NK-92 (cell line): Measurements from ENCODE around the gene C8B.

Source experiments
- DNase-seq: peaks from one replicate; lab custom pipeline; 2025; ENCODE audit not compliant: unreplicated experiment; lab: John Stamatoyannopoulos, UW

The C8B gene

DNA sequence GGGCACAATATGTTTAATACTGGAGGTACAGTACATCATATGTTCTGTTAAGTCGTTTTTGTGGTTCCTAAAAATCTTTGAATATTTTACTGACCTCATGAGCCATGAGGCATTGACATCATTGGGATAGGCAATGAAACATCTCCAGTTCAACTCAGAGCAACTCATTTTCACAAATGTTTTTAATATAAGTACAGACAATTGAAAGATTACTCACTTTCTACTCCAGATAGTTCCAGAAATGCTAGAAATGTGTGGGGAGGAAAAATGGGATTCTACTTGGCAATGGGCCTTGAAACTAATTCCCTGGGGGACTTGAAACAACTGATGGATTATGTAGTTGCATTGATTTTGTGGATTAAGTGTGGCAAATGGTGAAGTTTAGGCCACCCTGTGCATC is 7.2 kb upstream of the C8B start:
- no peak for DNase-seq

DNA sequence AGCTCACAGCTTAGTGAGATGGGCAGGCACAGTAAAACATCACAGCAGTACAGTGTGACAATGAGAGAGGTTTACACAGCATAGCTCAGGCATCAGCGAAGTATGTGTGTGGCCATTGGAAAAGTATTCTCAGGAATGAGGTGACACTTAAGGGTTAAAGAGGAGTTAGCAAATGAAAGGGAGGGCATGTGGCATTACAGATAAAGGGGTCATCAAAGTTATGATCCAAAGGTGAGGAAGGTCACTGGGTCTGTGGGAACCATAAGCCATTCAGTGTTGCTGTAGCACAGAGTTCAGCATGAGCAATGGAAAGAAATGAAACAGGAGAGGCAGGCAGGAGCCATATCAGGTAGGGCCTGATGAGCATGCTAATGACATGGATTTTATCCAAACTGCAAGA is 4.5 kb upstream of the C8B start:
- DNase-seq = no peak

DNA sequence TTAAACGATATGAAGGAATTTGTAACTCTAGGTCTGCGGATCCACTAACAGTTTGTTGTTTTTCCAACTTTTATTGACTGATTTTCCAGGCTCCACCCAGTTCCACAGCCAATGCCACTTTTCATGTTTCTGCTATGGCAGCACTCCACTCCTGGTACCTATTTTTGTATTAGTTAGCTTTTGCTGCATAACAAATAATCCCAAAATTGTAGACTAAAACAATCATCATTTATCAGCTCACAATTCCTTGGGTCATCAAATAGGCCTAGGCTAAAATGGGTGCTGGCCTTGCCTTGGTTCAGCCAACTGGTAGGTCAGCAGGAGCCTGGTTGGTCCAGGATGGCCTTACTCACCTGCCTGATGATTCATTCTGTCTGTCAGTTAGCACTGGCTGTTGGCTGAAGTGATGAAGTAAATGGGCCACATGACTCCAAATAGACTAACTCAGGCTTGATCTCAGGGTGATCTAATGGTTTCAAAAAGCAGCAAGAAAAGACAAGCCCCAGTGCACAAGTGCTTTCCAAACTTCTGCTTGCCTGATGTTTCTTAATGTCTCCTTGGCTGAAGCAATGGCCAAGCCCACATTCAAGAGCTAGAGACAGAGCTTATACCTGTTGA is 3.2 kb upstream of the C8B start:
- no peak for DNase-seq

DNA sequence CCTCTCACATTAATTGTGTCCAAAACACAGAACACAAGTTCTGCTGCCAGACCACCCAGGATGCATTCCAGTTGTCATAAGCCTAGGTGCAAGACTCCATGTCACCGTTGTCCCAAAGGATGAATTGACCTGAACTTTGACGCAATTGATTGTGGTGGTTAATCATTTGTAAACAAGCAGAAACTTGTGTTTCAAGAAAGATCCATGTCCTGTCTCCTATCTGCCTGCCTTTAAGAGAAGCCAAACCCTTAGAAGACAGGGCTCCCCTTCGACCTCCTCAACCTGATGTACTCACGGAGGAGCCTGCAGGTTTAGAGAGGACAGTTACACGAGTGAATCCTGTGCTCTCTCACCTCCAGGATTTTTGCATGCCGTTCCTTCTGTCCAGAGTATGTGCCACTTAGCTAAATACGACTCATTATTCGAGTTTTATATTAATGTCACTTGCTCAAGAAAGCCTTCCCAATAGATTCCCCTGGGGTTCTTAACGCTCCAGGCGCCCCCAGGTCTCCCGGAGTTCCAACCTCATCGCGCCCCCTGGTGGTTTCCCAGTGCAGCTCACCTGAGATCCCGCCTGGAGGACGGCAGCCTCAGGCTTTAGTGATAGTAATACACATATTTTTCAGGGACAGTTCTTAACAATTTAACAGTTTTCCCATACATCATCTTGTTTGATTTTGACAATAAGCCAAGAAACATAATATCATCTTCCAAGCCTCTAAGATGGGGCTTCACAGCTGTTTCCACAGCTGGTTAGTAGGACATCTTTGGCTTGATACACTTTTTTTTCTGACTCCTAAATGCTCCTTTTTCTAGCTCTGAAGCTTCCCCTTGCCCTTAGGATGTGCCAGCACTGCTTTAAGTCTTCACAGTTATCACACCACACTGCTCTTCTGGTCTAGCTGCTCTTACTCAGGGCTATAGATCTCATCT is 2.4 kb upstream of the C8B start:
- no peak for DNase-seq

DNA sequence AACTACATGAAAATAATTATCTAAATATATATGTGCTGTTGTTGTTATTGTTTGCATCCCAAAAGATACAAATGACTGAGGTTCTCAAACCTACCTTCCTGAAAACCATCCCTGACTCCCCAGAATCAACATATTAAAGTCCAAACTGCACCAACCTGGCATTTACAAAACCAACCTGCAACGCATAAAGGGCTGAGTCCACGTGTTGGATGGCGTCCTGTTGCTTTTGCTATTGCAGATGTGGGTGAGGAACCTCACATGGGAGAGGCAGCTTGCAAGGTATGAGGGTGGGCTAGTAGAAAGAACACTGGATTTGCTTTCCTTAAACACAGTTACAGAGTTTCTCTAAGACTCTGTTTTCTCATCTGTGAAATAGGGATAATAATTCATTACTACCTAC is 1.5 kb upstream of the C8B start:
- DNase-seq = no peak

DNA sequence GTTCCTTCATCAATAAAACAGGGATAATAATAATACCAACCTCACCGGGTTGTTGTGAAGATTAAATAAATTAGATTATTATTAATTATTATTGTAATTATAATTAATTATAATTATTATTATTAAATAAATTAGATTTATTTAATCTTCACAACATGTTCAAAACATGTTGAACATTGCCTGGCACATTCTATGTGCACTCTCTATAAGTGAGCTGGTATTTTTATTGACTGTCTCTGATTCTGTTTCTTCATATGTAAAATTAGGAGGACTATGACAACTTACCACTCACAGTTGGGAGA is 834 bp upstream of the C8B start:
- no peak for DNase-seq

DNA sequence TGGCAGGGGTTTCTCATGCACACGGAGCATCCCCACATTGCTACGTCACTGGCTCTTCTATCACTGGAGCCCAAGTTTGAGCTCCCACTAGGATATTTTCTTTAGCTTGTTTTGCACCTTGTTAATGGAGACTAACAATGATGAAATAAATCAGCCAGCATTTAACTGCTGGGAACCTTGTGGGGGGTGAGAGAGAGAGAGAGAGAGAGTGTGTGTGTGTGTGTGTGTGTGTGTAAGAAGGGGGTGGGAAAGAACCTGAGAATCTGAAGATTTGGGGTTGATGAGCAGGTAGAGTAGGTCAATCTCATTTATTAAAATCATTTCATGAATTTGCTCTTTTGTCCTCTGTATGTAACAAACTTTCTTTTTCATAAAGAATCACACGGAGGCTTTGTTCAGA is 624 bp downstream of the C8B start:
- no peak for DNase-seq

DNA sequence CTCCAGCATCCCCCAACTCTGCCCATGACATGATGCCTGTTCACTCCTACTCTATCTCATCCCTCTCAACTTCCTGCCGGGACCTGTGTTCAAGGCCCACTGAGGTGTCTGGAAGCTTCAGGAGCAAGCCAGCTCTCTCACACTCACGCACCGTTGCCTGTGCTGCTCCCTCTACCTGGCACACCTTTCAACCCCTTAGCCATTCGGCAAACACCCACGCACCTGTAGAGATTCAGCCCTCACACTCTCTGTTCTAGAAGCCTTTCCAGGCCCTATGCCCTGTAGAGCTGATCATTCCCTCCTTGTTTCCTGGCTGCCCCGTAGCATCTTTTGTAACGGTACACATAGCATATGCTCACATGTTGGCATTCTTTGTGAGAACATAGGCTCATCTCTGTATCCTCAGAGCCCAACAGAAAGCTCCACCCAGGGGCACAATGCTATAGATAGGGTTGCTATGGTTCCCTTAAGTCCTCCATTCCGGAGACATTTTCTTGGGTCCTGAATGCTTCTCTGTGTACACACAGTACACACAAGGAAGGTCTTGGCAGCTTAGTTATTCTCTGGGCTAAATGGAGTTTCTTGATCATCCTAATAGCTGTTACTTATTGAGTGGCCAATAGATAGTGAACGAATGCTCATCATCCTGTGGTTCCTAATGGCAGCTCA is 1.3 kb downstream of the C8B start:
- no peak for DNase-seq

DNA sequence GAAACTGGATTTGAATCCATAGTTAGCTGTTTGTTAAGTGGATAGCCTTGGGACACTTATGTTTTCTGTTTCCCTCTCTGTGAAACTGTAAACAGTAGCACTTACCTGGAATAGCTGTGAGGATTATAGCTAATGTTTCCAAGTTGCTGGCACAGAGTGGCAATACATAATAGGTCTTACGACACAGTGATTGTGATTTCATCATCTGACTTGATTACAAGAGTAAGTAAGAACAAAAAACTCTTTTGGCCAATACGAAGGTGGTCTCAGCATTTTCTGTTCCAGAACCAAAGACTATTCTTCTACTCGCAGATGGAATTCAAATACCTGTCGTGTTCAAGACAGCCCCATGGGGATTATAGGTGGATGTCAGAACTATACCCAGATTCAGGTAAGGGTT is 2.1 kb downstream of the C8B start:
- no peak for DNase-seq

DNA sequence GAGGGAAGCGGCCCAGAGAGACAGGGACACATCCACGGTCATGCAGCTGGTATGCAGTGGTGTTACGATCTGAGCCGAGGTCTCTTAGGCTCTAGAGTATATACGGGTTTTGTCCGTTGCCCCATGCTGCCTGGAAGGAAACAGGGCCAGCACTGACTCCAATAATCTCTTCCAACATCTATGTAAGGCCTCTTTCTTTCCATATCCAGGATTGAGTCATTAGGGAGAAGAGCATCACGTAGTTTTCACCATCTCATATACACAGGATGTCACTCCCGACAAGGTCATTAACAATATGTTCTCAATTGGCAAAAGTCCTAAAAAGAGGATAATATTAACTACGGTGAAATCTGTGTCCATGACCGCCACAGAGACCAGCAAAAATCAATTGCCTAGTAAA is 4.4 kb downstream of the C8B start:
- DNase-seq = no peak

DNA sequence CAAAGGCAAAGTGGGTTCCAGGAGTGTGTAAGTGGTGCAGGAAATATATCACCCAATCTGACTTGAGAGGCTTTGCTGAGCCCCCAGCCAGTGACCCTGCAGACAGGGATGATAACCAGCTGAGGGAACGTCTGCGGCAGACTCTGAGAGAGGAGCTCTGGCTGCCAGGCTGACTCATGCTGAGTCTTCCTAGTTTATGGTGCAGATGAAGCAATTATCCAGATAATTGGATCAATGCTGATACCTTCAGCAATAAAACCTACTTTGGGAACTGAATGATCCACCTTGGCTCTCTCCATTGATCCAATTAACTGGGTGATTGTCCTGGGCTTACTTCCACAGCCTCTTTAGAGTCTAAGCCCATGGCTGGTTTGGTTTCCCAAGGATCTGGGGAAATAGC is 7.3 kb downstream of the C8B start:
- no peak for DNase-seq

DNA sequence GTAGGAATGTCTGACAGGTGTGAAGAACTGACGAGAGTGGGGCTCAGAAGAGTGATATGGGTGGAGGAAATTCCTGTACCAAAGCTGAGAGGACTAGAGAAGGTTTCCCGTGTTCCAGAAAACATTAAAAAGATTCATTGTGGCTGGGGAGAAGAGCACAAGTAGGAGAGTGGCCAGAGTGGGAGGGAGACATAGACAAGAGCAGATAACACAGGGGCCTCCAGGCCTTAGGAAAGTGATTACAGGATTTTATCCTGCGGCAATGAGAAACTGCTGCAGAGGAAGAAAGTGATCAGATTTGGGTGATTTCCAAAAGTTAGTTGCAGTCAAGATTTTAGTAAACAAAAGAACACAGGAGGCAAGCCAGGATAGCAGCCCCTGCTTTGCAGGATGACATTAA is 7.9 kb downstream of the C8B start:
- DNase-seq = no peak

DNA sequence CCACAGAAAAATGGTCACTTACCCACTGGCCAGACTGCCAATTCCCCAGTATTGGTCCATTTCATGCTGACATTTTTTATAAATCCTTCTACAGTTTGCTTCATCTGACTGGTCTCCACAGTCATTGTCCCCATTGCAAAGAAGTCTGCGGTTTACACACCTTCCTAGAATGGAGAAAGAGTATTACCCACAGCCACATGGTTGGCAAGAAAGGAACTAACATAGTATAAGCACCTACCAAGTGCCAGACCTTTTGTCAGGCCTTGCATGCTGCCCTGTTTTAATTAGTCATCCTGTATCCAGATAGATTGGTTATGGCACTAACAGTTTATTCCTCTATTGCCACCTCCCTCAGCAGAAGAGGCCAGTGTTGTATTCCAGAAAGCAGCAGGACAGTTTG is 11.2 kb downstream of the C8B start:
- no peak for DNase-seq

DNA sequence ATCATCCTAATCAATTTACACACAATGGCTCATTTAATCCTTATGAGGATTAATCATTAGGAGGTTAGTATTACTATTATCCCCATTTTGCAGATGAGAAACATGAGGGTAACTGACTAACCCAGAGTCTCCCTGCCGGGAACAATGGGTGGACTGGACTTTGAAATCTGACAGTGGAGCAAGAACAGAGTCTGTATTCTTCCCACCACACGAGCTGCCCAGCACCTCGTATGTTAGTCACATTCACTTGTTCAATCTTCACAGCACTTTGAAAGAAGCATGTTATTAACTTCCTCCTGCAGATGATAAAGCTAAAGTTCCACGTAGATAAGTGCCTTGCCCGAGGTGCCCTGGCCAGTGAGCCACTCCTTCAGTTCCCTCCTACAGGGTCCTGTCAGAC is 12.4 kb downstream of the C8B start:
- no peak for DNase-seq

DNA sequence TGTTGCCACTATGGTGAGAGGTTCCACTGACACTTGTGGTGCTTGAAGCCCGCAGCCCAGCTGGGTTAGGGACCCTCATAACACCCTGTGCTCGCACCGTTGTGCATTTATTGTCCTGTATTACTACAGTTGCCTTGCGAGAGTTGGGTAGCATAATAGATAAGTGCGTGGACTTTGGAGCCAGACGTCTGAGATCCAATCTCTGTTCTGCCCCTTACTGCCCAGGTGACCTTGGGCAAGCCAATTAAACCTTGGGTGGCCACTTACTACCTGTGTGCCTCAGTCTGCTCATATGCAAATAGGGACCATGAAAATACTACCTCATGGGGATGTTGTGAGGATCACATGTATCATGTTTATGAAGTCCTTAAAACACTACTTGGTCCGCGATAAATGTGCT is 13.3 kb downstream of the C8B start:
- DNase-seq = no peak

DNA sequence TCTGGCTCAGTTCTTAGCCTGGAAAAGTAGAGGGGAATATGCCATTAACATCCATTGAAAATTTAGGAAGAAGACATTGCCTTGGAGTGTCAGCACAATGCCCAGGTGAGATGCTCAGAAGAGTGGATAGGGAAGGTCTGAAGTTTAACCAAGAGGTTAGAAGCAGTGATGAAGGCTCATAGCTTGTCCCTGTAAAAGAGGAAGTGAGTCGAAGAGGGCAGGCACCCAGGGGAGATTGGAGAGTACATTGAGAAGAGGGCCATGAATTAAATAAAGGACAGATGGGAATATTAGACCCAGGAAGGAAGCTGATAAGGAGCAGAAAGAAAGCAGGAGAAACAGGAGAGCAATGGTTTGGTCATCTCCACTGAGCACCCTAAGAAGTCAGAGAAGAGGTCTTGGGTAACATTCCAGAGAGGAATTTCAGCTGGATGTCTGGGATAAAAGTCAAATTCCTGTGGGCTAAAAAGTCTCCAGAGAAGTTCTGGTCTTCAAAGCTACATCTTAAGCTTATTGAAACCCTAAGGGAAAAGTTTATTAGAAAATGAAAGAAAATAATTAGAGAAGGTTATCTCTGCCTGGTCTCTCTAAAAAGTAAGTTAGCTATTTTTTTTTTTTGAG is 17.3 kb downstream of the C8B start:
- DNase-seq = no peak

DNA sequence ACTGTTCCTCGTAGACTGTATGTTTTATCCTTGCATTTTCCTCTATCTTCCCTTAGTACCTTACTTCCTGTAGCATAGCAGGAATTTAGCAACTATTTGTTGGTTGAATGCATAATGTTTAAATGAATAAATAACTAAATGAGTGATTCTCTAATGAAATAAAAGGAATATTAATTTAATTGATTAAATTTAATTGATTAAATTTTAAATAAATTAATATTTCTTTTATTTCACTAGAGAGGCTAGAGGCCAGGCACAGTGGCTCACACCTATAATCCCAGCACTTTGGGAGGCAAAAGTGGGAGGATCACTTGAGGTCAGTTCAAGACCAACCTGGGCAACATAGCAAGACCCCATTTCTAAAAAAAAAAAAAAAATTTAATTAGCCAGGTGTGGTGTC is 25.8 kb downstream of the C8B start:
- DNase-seq = no peak

DNA sequence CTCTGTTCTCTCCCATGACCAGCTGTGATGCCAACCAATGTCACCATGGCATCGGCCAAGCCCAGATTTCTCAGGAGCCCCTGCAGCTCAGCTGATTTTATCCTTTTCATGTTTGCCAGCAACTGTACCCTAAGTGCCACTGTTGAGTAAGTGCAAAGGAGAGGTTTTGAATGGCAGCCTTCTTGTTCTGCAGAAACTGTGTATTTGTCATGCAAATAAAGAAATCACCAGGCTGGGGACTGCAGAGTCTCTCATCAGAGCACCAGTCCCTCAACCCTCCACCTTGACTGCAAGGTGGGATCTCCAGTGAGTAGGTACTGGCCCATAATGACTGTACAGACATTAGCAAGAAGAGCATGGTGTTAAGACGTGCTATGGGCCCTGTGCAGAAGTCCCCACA is 26.6 kb downstream of the C8B start:
- DNase-seq = no peak

DNA sequence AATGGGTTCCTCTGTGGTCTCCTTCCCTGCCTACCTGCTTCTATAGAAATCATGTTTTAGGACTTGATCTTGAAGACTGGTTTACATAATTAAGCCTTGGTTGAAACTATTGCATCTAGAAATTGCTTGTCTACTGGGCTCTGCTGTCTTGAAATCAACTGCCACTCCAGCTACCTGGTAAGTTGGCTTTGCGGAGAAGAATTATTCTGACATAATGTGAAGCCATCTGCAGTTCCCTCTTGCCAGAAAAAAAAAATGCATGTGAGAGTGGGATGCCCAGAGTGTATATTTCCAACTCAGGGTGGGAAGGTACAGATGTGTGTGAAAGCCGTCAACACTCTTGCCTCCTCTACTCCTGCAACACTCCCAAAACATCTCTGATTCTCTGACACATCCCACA is 27.2 kb downstream of the C8B start:
- no peak for DNase-seq

DNA sequence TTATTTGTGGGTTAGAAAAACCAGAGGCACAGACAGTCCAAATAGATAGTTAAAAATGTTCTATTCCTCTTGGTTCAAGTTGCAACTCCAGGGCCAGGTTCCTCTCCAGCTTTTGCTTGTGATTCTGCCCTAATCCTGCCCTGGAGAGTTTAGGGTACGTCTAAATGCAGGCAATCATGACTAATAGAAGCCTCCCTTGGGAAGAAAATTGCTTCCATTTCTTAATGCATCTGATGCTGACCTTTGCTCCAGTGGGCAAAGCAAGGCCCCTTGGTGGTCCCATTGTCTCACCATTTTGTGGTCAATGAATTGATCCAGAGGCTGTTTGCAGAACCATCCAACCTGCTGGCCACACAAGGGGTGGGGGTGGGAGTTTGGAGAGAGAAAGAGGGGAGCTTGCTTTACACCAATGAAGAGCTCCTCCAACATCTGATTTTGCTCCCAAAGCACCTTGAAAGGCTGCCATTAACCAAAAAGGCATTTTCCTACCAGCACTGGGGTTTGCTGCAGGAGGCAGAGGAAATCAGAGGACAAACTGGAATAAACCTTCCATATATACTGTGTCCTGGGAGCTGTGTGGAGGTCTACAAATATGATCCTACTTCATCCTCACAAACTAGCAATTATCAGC is 31.3 kb downstream of the C8B start:
- no peak for DNase-seq

DNA sequence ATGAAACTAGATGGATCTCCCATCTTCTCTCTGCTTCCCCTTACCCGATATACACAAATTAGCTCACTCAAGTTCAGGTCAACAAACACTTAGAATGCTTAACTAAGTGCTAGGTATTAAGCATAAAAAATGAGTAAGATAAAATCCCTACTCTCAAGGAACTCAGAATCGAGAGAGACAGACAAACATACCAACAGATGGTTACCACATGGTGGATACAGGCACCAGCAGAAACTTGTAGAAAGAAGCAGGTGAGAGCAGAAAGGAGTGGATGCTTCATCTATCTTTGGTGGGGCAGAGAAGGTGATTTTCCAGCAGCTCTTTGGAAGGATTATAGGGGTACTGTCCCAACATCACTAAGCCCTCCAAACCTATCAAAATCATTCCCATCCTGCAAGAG is 32.2 kb downstream of the C8B start:
- DNase-seq = no peak

DNA sequence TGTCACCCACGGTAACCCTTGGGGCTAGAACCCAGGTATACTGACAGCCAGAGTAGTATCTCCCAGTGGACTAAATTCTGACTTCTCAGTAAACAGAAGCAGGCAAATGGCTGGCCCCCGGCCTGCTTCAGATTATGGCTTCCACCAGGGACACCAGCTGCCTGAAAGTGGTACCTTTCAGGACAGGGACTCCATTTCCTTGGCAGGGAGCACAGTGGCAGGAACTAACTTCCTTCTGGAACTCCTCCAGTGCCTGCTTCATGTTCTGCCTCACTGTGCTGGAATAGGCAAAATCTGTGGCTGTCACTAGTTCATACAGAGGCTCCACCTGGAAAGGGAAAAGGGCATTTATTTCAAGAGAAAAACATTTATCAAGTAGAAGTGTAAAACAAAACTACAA is 32.7 kb downstream of the C8B start:
- no peak for DNase-seq
